Gastrocnemius medialis (tissue), 4 donors: Measurements from ENCODE around the gene PDE9A.

Experiments used
- POLR2A ChIP-seq, 2 donors: fragments of 450-650 bp; IDR thresholded peaks; one replicate each; pipeline ENCODE4 v1.6.1; 2017; ENCODE audit warnings: antibody characterized with exemption in 2 of 2, mild to moderate bottlenecking in 2 of 2, moderate library complexity in 2 of 2
- TF ChIP-seq, protein P1 (sequence below), 5 experiments: fragments of 450-650 bp in 3 of 5; fragments of 200-600 bp in 2 of 5; sonication (generic) in 2 of 5; IDR thresholded peaks in 4 of 5; conservative IDR thresholded peaks in 1 of 5; 1 replicate in 4 of 5; 2 replicates in 1 of 5; pipeline ENCODE4 v1.5.1; 2016 to 2019; ENCODE audit warnings: antibody characterized with exemption in 5 of 5, mild to moderate bottlenecking in 3 of 5, moderate library complexity in 3 of 5

DNA sequence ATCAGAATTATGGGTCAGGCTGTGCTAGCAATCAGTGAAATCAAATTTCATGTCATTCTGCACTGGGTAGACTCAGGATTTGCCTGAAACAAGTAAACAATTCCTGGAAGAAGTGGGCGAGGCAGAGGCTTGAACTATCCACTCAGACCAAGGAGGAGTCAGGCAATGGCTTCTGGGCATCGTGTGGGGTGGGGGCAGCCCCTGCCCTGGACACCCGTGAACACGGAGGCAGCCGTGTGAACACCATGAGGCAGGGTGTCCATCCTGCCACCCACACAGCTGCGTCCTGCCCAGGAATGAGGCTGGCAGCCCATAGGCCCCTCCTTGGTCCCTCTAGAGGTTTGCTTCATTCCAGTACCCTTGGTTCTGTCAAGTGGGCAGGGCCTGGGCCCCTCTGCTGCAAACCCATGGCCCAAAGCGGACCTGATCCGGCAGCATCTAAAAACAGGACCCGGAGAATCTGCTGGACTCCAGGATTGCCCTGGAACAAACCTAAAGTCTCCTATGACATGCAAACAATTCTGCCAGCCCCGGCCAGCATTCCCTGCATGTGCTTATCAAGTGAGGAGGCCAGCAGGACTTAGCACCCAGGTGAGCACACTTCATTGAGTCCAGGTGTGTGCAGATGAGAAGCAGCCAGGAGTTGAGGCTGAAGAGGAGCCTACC is 69.5 kb downstream of the PDE9A start:
- TF ChIP-seq, protein P1, sequence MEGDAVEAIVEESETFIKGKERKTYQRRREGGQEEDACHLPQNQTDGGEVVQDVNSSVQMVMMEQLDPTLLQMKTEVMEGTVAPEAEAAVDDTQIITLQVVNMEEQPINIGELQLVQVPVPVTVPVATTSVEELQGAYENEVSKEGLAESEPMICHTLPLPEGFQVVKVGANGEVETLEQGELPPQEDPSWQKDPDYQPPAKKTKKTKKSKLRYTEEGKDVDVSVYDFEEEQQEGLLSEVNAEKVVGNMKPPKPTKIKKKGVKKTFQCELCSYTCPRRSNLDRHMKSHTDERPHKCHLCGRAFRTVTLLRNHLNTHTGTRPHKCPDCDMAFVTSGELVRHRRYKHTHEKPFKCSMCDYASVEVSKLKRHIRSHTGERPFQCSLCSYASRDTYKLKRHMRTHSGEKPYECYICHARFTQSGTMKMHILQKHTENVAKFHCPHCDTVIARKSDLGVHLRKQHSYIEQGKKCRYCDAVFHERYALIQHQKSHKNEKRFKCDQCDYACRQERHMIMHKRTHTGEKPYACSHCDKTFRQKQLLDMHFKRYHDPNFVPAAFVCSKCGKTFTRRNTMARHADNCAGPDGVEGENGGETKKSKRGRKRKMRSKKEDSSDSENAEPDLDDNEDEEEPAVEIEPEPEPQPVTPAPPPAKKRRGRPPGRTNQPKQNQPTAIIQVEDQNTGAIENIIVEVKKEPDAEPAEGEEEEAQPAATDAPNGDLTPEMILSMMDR (IDR thresholded peaks at IDR 0.05 in 4 of 5, conservative IDR thresholded peaks at IDR 0.05 in 1 of 5) = no peak
- TF ChIP-seq POLR2A (IDR thresholded peaks at IDR 0.05) = no peak
